Measurements from ENCODE around the gene COL27A1. TPM values are rescaled to one million over a fixed set of nuclear protein-coding genes. Genes with fewer than 3 reads are reported as not detected.

COL27A1 gene
- total and polyA plus RNA-seq, 2 donors from 2014 or later = 13.6 to 45.6 TPM

DNA sequence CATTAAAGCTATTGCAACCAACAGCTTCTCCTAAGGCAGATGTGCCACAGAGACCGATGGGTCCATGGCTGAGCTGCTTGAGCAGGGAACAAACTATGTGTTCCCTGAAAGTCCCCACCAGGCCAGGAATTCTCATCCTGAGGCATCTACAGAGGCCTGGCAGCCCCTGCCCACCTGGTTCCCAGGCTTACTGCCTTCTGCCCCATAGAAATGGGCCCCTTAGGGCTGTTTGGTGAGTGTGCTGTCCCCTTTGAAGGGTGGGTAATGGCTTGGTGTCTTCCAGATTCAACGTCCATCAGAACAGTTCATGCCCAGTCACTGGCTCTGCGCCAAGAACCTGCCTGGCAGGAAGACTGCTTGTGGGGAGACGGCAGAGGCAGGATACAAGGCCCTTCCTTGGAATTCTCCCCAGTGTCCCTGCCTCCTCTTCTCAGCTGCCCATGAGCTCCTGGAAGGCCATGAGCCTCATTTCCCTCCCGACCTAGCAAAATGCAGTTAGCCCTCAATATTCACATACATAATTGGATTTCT is 3.8 kb upstream of the COL27A1 start:
- Histone ChIP-seq H3K36me3 (ENCODE audit: control insufficient read depth in 2 of 3, insufficient read depth in 3 of 3, low read length in 3 of 3) (no peaks in the 10 kb centered on the region), H3K9me3 (ENCODE audit: control insufficient read depth in 2 of 3, insufficient read depth in 1 of 3, low read length in 3 of 3) (no peaks in the 10 kb centered on the region), H3K9ac (ENCODE audit: low read length in 3 of 3) (no peak overlapping the region), H3K4me1 (ENCODE audit: control insufficient read depth in 2 of 3, insufficient read depth in 2 of 3, low read depth in 1 of 3, low read length in 3 of 3) (peaks cover 0 to 10% (median 0%) of the 10 kb centered on the region in 3 donors), H3K27me3 (ENCODE audit: control insufficient read depth, insufficient read depth, low read length) (no peaks in the 10 kb centered on the region), H3K4me3 (ENCODE audit: low read length in 3 of 3) (no peak overlapping the region), H3K27ac (ENCODE audit: low read depth in 2 of 2, low read length in 2 of 2) (no peak overlapping the region)
- DNase-seq (no peak), FAIRE-seq (no peak)
- TF ChIP-seq, protein P1, sequence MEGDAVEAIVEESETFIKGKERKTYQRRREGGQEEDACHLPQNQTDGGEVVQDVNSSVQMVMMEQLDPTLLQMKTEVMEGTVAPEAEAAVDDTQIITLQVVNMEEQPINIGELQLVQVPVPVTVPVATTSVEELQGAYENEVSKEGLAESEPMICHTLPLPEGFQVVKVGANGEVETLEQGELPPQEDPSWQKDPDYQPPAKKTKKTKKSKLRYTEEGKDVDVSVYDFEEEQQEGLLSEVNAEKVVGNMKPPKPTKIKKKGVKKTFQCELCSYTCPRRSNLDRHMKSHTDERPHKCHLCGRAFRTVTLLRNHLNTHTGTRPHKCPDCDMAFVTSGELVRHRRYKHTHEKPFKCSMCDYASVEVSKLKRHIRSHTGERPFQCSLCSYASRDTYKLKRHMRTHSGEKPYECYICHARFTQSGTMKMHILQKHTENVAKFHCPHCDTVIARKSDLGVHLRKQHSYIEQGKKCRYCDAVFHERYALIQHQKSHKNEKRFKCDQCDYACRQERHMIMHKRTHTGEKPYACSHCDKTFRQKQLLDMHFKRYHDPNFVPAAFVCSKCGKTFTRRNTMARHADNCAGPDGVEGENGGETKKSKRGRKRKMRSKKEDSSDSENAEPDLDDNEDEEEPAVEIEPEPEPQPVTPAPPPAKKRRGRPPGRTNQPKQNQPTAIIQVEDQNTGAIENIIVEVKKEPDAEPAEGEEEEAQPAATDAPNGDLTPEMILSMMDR (IDR thresholded peaks at IDR 0.05; ENCODE audit: borderline replicate concordance, extremely low read depth, insufficient read depth) = no peak
- intact Hi-C loops (cut with DNase I) = no loop called here

DNA sequence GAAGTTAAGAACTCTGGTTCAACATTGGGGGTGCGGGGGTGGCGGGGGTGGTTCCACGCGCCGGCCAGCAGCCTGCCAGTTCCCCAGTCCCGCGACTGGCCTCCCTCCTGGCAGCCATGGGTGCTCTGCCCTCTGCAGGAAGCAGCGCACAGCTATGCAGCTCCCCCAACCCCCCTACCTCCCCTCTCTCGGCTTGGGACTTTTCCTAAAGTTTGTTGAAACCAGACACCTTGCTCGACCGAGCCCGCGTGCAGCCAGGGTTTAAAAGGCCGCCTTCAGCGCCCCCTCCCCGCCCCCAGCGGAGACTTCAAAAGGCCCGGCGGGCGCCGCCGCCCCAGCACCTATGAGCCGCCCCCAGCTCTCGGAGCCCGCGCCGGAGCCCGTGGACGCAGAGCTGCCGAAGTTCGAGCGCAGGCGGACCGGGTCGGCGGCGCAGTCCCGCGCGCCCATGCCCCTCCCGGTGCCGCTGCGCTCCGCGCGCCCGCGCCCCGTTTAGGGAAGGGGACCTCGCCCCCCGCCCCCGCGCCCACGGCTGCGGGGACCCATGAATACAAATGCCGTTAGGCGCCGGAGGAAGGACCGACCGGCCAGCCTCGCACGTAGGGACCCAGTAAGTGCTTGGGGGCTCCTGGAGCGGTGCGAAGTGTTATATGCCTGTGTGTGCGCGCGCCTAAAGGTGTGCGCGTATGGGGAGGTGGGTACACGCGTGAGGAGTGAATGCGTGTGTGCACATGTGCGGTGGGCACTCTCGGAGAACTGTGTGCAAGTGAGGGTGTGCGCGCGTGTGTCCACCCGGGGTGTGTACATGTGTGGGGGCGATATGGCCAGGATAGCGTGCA is 1.4 kb upstream of the COL27A1 start:
- FAIRE-seq (no peak), DNase-seq (peak in 4 of 5 donors; percentile 78 to 87 (median 87))
- Histone ChIP-seq H3K4me3 (ENCODE audit: low read length in 3 of 3) (peak overlapping the region; percentile 49 to 58 (median 50)), H3K36me3 (ENCODE audit: control insufficient read depth in 2 of 3, insufficient read depth in 3 of 3, low read length in 3 of 3) (no peaks in the 10 kb centered on the region), H3K4me1 (ENCODE audit: control insufficient read depth in 2 of 3, insufficient read depth in 2 of 3, low read depth in 1 of 3, low read length in 3 of 3) (peaks cover 0 to 18% (median 0%) of the 10 kb centered on the region in 3 donors), H3K9me3 (ENCODE audit: control insufficient read depth in 2 of 3, insufficient read depth in 1 of 3, low read length in 3 of 3) (no peaks in the 10 kb centered on the region), H3K27me3 (ENCODE audit: control insufficient read depth, insufficient read depth, low read length) (no peaks in the 10 kb centered on the region), H3K9ac (ENCODE audit: low read length in 3 of 3) (no peak overlapping the region), H3K27ac (ENCODE audit: low read depth in 2 of 2, low read length in 2 of 2) (no peak overlapping the region)
- intact Hi-C loops (cut with DNase I) = no loop called here
- TF ChIP-seq, protein P1 (IDR thresholded peaks at IDR 0.05; ENCODE audit: borderline replicate concordance, extremely low read depth, insufficient read depth) = peak; percentile 27

DNA sequence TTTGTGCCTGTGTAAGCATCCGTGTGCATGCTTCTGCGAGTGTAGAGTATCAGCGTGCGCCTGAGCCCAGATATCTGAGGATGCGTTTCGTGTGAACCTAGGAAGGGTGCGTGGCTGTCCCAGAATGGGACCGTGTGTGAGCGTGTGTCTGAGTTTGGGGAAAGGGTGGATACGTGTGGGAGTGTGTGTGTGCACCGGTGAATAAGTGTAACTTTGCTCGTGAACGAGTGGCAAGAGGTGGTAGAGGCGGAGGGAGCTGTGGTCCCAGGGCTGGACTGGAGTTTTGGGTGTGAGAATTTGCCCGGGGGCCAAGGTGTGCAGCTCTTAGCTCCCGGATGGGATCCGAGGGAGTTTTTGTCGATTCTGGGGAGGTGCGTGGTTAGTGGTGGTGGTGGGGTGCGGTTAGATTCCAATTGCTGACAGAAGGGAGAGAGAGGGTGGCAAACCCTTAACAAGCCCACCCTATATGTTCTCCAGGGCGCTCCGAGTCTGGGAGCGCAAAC is 686 bp upstream of the COL27A1 start:
- no peaks in the 10 kb centered on the region for H3K27me3 ChIP-seq (ENCODE audit: control insufficient read depth, insufficient read depth, low read length)

More for the DNA sequence above, 686 bp upstream of the COL27A1 start:
- Histone ChIP-seq H3K27ac (ENCODE audit: low read depth in 2 of 2, low read length in 2 of 2) (no peak overlapping the region), H3K9me3 (ENCODE audit: control insufficient read depth in 2 of 3, insufficient read depth in 1 of 3, low read length in 3 of 3) (no peaks in the 10 kb centered on the region), H3K4me3 (ENCODE audit: low read length in 3 of 3) (peak overlapping the region; percentile 49 to 58 (median 50)), H3K36me3 (ENCODE audit: control insufficient read depth in 2 of 3, insufficient read depth in 3 of 3, low read length in 3 of 3) (no peaks in the 10 kb centered on the region), H3K4me1 (ENCODE audit: control insufficient read depth in 2 of 3, insufficient read depth in 2 of 3, low read depth in 1 of 3, low read length in 3 of 3) (peaks cover 0 to 18% (median 6%) of the 10 kb centered on the region in 3 donors), H3K9ac (ENCODE audit: low read length in 3 of 3) (no peak overlapping the region)
- DNase-seq (peak in 1 of 5 donors; percentile 65), FAIRE-seq (no peak)
- TF ChIP-seq, protein P1 (IDR thresholded peaks at IDR 0.05; ENCODE audit: borderline replicate concordance, extremely low read depth, insufficient read depth) = no peak
- intact Hi-C loops (cut with DNase I) = loop anchor here (5.0 kb wide), 1 partner anchor 133 kb away; no protein-coding TSS in a partner anchor

All from kidney (tissue), 14 donors.